ENCODE measurements around the gene ELK3. TPM values are rescaled to one million over a fixed set of nuclear protein-coding genes. Genes with fewer than 3 reads are reported as not detected.
A peak's percentile ranks its signal among the peaks of the same experiment; 100 is the strongest.

Gene ELK3
- polyA plus RNA-seq, 3 donors, result 12.1 to 14.9 (median 14.6) TPM

GRCh38 chr12:96219700-96220206, 25.6 kb downstream of the ELK3 start:
- intact Hi-C loops (cut with micrococcal nuclease), result loop anchor here in 1 of 2 donors (5.0 to 10.0 kb wide), 2 partner anchors 97 to 295 kb away; no protein-coding TSS in a partner anchor
- TF ChIP-seq CTCF (IDR thresholded peaks at IDR 0.05), result no peak
- DNase-seq, result no peak
- H3K4me3 Mint-ChIP-seq, result no peak overlapping the region
- no peaks in the 10 kb centered on the region for H3K27me3 ChIP-seq (ENCODE audit: control insufficient read depth in 2 of 2, insufficient read depth in 2 of 2, low read length in 2 of 2)
- H3K9me3 Mint-ChIP-seq, result peaks cover 0 to 3% (median 0%) of the 10 kb centered on the region in 7 donors
- H3K9me3 ChIP-seq (replicated peaks in 1 of 2; ENCODE audit: control insufficient read depth in 1 of 2, insufficient read depth in 1 of 2, low read length in 2 of 2), result no peaks in the 10 kb centered on the region
- WGBS (ENCODE audit: insufficient coverage), result 82% methylated on average over 12 of the region's 15 CpGs
- peaks cover 61 to 73% of the 10 kb centered on the region in 2 donors for H3K36me3 Mint-ChIP-seq
- H4K20me1 ChIP-seq (ENCODE audit: insufficient read depth, low read length), result peaks cover 94% of the 10 kb centered on the region
- H3K4me3 ChIP-seq (replicated peaks in 1 of 3; ENCODE audit: low read depth in 2 of 3, low read length in 3 of 3), result no peak overlapping the region
- H3K27me3 Mint-ChIP-seq (ENCODE audit: low read depth in 3 of 3), result peaks cover 0 to 2% (median 0%) of the 10 kb centered on the region in 3 donors
- H2AFZ ChIP-seq (ENCODE audit: insufficient read depth, low read depth, low read length, poor library complexity, severe bottlenecking), result no peak overlapping the region
- H3K4me1 Mint-ChIP-seq, result peaks cover 9% of the 10 kb centered on the region
- no peak overlapping the region for H3K9ac ChIP-seq (ENCODE audit: insufficient read depth, low read length, poor library complexity, severe bottlenecking)
- peaks cover 12 to 75% of the 10 kb centered on the region in 2 donors for H3K36me3 ChIP-seq (replicated peaks in 1 of 2; ENCODE audit: control insufficient read depth in 1 of 2, insufficient read depth in 2 of 2, low read length in 2 of 2)
- peaks cover 8 to 10% of the 10 kb centered on the region in 2 donors for H3K4me1 ChIP-seq (ENCODE audit: control insufficient read depth in 1 of 2, insufficient read depth in 2 of 2, low read length in 2 of 2)
- peak overlapping the region in 6 of 7 donors; percentile 10 to 82 (median 72) for H3K27ac Mint-ChIP-seq
- no peak overlapping the region for H3K27ac ChIP-seq (ENCODE audit: low read depth in 1 of 2, low read length in 2 of 2)
- no peak overlapping the region for H3K4me2 ChIP-seq (replicated peaks; ENCODE audit: extremely low read depth, low read length, poor library complexity, severe bottlenecking)
- H3K79me2 ChIP-seq (ENCODE audit: insufficient read depth, low read length), result peaks cover 69% of the 10 kb centered on the region

GRCh38 chr12:96220902-96221301, 26.7 kb downstream of the ELK3 start:
- Histone ChIP-seq H4K20me1 (ENCODE audit: insufficient read depth, low read length) (peaks cover 98% of the 10 kb centered on the region), H3K27ac (ENCODE audit: low read depth in 1 of 2, low read length in 2 of 2) (no peak overlapping the region), H2AFZ (ENCODE audit: insufficient read depth, low read depth, low read length, poor library complexity, severe bottlenecking) (no peak overlapping the region), H3K79me2 (ENCODE audit: insufficient read depth, low read length) (peaks cover 69% of the 10 kb centered on the region), H3K27me3 (ENCODE audit: control insufficient read depth in 2 of 2, insufficient read depth in 2 of 2, low read length in 2 of 2) (no peaks in the 10 kb centered on the region), H3K4me3 (replicated peaks in 1 of 3; ENCODE audit: low read depth in 2 of 3, low read length in 3 of 3) (no peak overlapping the region), H3K4me1 (ENCODE audit: control insufficient read depth in 1 of 2, insufficient read depth in 2 of 2, low read length in 2 of 2) (no peaks in the 10 kb centered on the region), H3K4me2 (replicated peaks; ENCODE audit: extremely low read depth, low read length, poor library complexity, severe bottlenecking) (no peak overlapping the region), H3K36me3 (replicated peaks in 1 of 2; ENCODE audit: control insufficient read depth in 1 of 2, insufficient read depth in 2 of 2, low read length in 2 of 2) (peaks cover 22 to 84% of the 10 kb centered on the region in 2 donors), H3K9ac (ENCODE audit: insufficient read depth, low read length, poor library complexity, severe bottlenecking) (no peak overlapping the region), H3K9me3 (replicated peaks in 1 of 2; ENCODE audit: control insufficient read depth in 1 of 2, insufficient read depth in 1 of 2, low read length in 2 of 2) (no peaks in the 10 kb centered on the region)
- no peak for DNase-seq
- H3K4me3 Mint-ChIP-seq, result no peak overlapping the region
- H3K4me1 Mint-ChIP-seq, result peaks cover 5% of the 10 kb centered on the region
- peaks cover 0 to 1% (median 0%) of the 10 kb centered on the region in 3 donors for H3K27me3 Mint-ChIP-seq (ENCODE audit: low read depth in 3 of 3)
- 94% methylated on average over 3 of the region's 5 CpGs for WGBS (ENCODE audit: insufficient coverage)
- H3K36me3 Mint-ChIP-seq, result peaks cover 69 to 83% of the 10 kb centered on the region in 2 donors
- TF ChIP-seq CTCF (IDR thresholded peaks at IDR 0.05), result no peak
- peaks cover 0 to 3% (median 0%) of the 10 kb centered on the region in 7 donors for H3K9me3 Mint-ChIP-seq
- H3K27ac Mint-ChIP-seq, result peak overlapping the region in 2 of 7 donors; percentile 37 to 88
- intact Hi-C loops (cut with micrococcal nuclease), result no loop called here

All from CD14-positive monocyte (primary cell).